Glomerular endothelial cell (primary cell): ENCODE data around the gene NEK7. TPM values are rescaled to one million over a fixed set of nuclear protein-coding genes. Genes with fewer than 3 reads are reported as not detected.
"Not testable (repeated sequence)": the region's sequence is repeated elsewhere in the genome, so short reads cannot be mapped to it uniquely, and the experiment has no call there.

Experiments
- DNase-seq: peaks from one replicate; pipeline ENCODE4 v3.0.0-alpha.2; 2011; ENCODE audit warnings: low read depth, low spot score; ENCODE audit errors: extremely low read depth
- total RNA-seq: library from RNA; depleted of rRNA; stranded (reverse); fragments of >200 nt; gene quantifications from 2 replicates; pipeline ENCODE4 v1.2.3, GENCODE V29; 2015

The NEK7 gene
- total RNA-seq, 1 donor from 2014 or later, result 48.6 TPM

- DNase-seq, result no peak
Measured at GRCh38 chr1:198278943-198279342, 122.1 kb downstream of the NEK7 start.

GRCh38 chr1:198280080-198280479 lies 123.3 kb downstream of the NEK7 start:
- no peak for DNase-seq

GRCh38 chr1:198281911-198282310 lies 125.1 kb downstream of the NEK7 start:
- DNase-seq, result no peak

GRCh38 chr1:198283222-198283621 lies 126.4 kb downstream of the NEK7 start:
- no peak for DNase-seq

GRCh38 chr1:198287916-198288315 lies 131.1 kb downstream of the NEK7 start:
- no peak for DNase-seq

GRCh38 chr1:198290089-198290683 lies 133.4 kb downstream of the NEK7 start:
- DNase-seq, result no peak

DNA sequence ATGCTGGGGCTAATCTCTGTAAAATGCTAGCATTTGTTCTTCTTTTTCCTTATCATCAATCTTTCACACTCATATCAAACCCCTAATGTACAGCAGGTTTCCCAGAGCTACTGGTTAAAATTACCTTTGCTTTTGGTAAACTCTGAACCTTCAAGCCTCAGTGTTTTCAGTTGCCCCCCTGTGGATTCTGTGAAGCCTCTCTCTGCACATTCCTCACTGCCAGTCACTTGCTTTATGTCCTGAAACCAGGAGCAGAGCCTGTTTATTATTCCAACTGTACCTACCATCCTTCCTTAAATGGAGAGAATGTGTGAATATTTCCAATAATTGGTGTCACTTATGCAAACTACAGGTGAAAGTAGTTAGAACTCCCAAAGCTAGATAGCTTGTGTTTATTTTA lies 134.2 kb downstream of the NEK7 start:
- no peak for DNase-seq

DNA sequence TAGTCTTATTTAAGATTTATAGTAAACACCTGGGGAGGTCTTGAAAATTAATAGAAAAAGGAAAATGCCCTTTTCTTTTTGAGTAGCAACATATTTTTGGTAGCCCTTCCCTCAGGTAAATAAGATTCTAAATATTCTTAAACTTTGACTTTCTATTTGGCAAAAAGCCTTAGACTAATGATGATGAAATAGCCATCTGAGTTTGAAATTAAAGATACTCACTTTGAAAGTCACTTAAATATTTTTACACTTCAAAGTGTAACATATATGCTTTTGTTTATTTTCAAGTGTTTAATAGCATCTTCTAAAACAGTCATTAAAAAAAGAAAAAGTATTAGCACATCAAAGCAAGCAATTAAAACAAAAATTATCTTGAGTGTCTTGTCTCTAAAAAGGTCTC lies 135.1 kb downstream of the NEK7 start:
- no peak for DNase-seq

DNA sequence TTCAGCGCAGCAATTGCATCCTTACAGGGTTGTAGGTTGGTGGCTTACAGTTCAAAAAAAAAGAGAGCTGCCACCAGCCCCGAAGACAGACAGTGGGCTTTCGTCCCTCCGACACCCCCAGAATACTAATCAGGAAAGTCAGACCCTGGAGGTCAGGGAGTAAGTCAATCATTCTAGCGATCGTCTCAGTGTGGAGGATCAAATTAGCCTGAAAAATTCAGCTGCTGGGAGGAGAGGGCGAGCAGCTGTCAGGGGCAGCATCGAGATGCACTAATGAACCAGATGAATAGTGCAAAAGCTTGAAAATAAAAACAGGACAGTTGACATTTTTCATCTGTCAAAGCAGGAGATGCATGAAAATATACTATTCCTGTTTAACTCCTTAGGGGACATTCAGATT lies 138.4 kb downstream of the NEK7 start:
- no peak for DNase-seq

DNA sequence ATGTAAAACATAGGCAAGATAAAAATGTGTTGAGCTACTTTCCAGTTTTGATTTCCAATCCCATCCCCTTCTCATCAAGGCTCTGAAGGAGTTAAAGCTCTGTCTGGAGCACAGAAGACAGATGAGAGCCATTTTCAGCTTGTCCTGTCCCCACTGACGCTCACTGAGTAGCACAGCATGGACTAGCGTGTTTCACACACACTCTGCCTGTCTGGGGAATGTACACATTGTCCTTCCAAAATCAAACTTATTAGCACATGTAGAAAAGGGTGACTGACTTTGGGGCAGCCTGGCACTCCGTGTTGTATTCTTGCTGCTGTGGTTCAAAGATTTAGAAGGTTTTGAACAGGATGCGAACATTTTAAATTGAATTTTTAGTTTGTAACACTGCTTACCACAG lies 139.2 kb downstream of the NEK7 start:
- DNase-seq, result no peak

DNA sequence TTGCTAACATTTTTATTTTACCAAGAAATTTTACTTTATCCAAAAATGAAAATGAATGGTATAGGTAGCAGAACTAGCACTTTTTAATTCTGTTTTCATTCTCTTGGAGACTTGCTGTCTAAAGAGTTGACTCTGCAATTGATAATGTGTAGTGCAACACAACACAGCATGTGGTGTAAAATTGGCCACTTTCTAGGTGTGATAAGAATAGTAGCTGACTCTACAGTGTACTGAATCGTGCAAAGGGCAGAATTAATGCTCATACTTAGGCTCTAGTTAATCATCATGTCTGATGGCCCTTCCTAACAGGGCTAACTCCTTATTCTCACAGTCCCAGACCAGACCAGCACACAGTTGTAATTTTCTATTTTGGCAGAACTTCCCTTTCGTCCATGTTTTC lies 140.5 kb downstream of the NEK7 start:
- DNase-seq, result no peak

- DNase-seq, result no peak
Measured at GRCh38 chr1:198298640-198299039, 141.8 kb downstream of the NEK7 start.

GRCh38 chr1:198300451-198300850 lies 143.7 kb downstream of the NEK7 start:
- DNase-seq, result no peak

- DNase-seq, result no peak
Measured at GRCh38 chr1:198304431-198304830, 147.6 kb downstream of the NEK7 start.

- DNase-seq, result not testable (repeated sequence)
Measured at GRCh38 chr1:198314817-198315216, 158.0 kb downstream of the NEK7 start.

- DNase-seq, result not testable (repeated sequence)
Measured at GRCh38 chr1:198315331-198315730, 158.5 kb downstream of the NEK7 start.

- DNase-seq, result no peak
Measured at GRCh38 chr1:198316546-198317100, 159.8 kb downstream of the NEK7 start.

- DNase-seq, result no peak
Measured at GRCh38 chr1:198318085-198318484, 161.3 kb downstream of the NEK7 start.

- DNase-seq, result no peak
Measured at GRCh38 chr1:198320759-198321158, 164.0 kb downstream of the NEK7 start.

DNA sequence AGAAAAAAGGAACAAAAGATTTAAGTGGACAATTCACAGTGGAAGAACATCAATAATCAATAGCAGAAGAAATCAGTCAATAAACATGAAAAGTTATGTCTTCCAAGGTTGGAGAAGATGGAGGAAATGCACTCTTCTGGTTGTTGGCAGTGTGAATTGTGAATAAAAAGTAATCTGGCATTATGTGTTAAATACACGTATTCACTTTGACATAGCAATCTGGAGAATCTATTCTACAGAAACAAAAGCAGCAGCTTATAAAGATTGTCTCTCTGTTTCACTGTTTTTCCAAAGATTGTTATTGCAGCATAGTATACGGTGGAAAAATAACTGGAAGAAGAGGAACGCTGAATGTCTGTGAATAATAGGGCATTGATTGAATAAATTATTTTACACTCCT lies 169.4 kb downstream of the NEK7 start:
- DNase-seq, result no peak

GRCh38 chr1:198326915-198327314 lies 170.1 kb downstream of the NEK7 start:
- no peak for DNase-seq

- DNase-seq, result no peak
Measured at GRCh38 chr1:198328458-198329032, 171.7 kb downstream of the NEK7 start.
